ENCODE measurements around the gene MATCAP1.

The MATCAP1 gene

GRCh38 chr16:67174706-67175231 is 9.0 kb downstream of the MATCAP1 start:
- no peak overlapping the region for H3K4me3 ChIP-seq (ENCODE audit: low read depth, low read length)

GRCh38 chr16:67173808-67174705 is 9.7 kb downstream of the MATCAP1 start:
- peak overlapping the region; percentile 35 for H3K4me3 ChIP-seq (ENCODE audit: low read depth, low read length)

GRCh38 chr16:67173323-67173722 is 10.4 kb downstream of the MATCAP1 start:
- H3K4me3 ChIP-seq (ENCODE audit: low read depth, low read length): no peak overlapping the region

- H3K4me3 ChIP-seq (ENCODE audit: low read depth, low read length): peak overlapping the region; percentile 35
These were observed 12.7 kb downstream of the MATCAP1 start for GRCh38 chr16:67170949-67171649.

GRCh38 chr16:67170168-67170948 is 13.4 kb downstream of the MATCAP1 start, which contains the start of gene NOL3:
TSS of gene NOL3 (plus strand) at chr16:67170538.
- H3K4me3 ChIP-seq (ENCODE audit: low read depth, low read length): peak within 1 kb of the TSS; percentile 35

GRCh38 chr16:67169642-67170167 is 14.1 kb downstream of the MATCAP1 start:
- peak overlapping the region; percentile 35 for H3K4me3 ChIP-seq (ENCODE audit: low read depth, low read length)

GRCh38 chr16:67169011-67169451 is 14.7 kb downstream of the MATCAP1 start:
- no peak overlapping the region for H3K4me3 ChIP-seq (ENCODE audit: low read depth, low read length)

- no peak overlapping the region for H3K4me3 ChIP-seq (ENCODE audit: low read depth, low read length)
These were observed 16.2 kb downstream of the MATCAP1 start for GRCh38 chr16:67167588-67167987.

- no peak overlapping the region for H3K4me3 ChIP-seq (ENCODE audit: low read depth, low read length)
These were observed 17.1 kb downstream of the MATCAP1 start for GRCh38 chr16:67166598-67167168.

- H3K4me3 ChIP-seq (ENCODE audit: low read depth, low read length): no peak overlapping the region
These were observed 17.6 kb downstream of the MATCAP1 start for GRCh38 chr16:67166110-67166547.

- no peak overlapping the region for H3K4me3 ChIP-seq (ENCODE audit: low read depth, low read length)
These were observed 18.4 kb downstream of the MATCAP1 start for GRCh38 chr16:67165121-67166078.

GRCh38 chr16:67164599-67165061 is 19.1 kb downstream of the MATCAP1 start, which contains the start of gene HSF4:
TSS of gene HSF4 (plus strand) at chr16:67164745. CDS start at chr16:67164812, 67 bp downstream.
- H3K4me3 ChIP-seq (ENCODE audit: low read depth, low read length): no peak within 1 kb of the TSS

GRCh38 chr16:67163999-67164558 is 19.7 kb downstream of the MATCAP1 start:
- H3K4me3 ChIP-seq (ENCODE audit: low read depth, low read length): no peak overlapping the region

GRCh38 chr16:67163164-67163998 is 20.4 kb downstream of the MATCAP1 start:
- no peak overlapping the region for H3K4me3 ChIP-seq (ENCODE audit: low read depth, low read length)

- no peak overlapping the region for H3K4me3 ChIP-seq (ENCODE audit: low read depth, low read length)
These were observed 21.1 kb downstream of the MATCAP1 start for GRCh38 chr16:67162506-67163163.

GRCh38 chr16:67161595-67162058 is 22.1 kb downstream of the MATCAP1 start:
- no peak overlapping the region for H3K4me3 ChIP-seq (ENCODE audit: low read depth, low read length)

All from iPS-11a (cell line).